Measurements from ENCODE around the gene VTI1A.

The VTI1A gene

GRCh38 chr10:112819231-112819630 is 372.2 kb downstream of the VTI1A start:
- Histone ChIP-seq H3K79me2 (no peaks in the 10 kb centered on the region), H3K4me2 (ENCODE audit: low read length) (no peak overlapping the region), H3K27ac (no peak overlapping the region), H2AFZ (no peak overlapping the region), H3K36me3 (ENCODE audit: control insufficient read depth, insufficient read depth, low read length) (no peaks in the 10 kb centered on the region), H3K9me3 (ENCODE audit: control insufficient read depth, low read length) (no peaks in the 10 kb centered on the region), H3K27me3 (ENCODE audit: control insufficient read depth, insufficient read depth, low read length) (no peaks in the 10 kb centered on the region), H3K4me3 (ENCODE audit: low read depth, low read length) (no peak overlapping the region), H3K9ac (no peak overlapping the region), H3K4me1 (no peaks in the 10 kb centered on the region)
- TF ChIP-seq, protein P1, sequence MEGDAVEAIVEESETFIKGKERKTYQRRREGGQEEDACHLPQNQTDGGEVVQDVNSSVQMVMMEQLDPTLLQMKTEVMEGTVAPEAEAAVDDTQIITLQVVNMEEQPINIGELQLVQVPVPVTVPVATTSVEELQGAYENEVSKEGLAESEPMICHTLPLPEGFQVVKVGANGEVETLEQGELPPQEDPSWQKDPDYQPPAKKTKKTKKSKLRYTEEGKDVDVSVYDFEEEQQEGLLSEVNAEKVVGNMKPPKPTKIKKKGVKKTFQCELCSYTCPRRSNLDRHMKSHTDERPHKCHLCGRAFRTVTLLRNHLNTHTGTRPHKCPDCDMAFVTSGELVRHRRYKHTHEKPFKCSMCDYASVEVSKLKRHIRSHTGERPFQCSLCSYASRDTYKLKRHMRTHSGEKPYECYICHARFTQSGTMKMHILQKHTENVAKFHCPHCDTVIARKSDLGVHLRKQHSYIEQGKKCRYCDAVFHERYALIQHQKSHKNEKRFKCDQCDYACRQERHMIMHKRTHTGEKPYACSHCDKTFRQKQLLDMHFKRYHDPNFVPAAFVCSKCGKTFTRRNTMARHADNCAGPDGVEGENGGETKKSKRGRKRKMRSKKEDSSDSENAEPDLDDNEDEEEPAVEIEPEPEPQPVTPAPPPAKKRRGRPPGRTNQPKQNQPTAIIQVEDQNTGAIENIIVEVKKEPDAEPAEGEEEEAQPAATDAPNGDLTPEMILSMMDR (IDR thresholded peaks at IDR 0.05): no peak

- no peaks in the 10 kb centered on the region for H3K36me3 ChIP-seq (ENCODE audit: control insufficient read depth, insufficient read depth, low read length)
- H3K9ac ChIP-seq: no peak overlapping the region
- H3K4me1 ChIP-seq: no peaks in the 10 kb centered on the region
- H3K4me2 ChIP-seq (ENCODE audit: low read length): no peak overlapping the region
- no peaks in the 10 kb centered on the region for H3K79me2 ChIP-seq
- H3K4me3 ChIP-seq (ENCODE audit: low read depth, low read length): no peak overlapping the region
- H2AFZ ChIP-seq: no peak overlapping the region
- no peaks in the 10 kb centered on the region for H3K9me3 ChIP-seq (ENCODE audit: control insufficient read depth, low read length)
- no peaks in the 10 kb centered on the region for H3K27me3 ChIP-seq (ENCODE audit: control insufficient read depth, insufficient read depth, low read length)
- H3K27ac ChIP-seq: no peak overlapping the region
- TF ChIP-seq, protein P1 (IDR thresholded peaks at IDR 0.05): no peak
Measured at GRCh38 chr10:112820320-112820719, 373.3 kb downstream of the VTI1A start.

- Histone ChIP-seq H3K36me3 (ENCODE audit: control insufficient read depth, insufficient read depth, low read length) (no peaks in the 10 kb centered on the region), H3K27me3 (ENCODE audit: control insufficient read depth, insufficient read depth, low read length) (no peaks in the 10 kb centered on the region), H3K27ac (no peak overlapping the region), H3K4me1 (peaks cover 1% of the 10 kb centered on the region), H3K9ac (no peak overlapping the region), H2AFZ (no peak overlapping the region), H3K4me2 (ENCODE audit: low read length) (no peak overlapping the region), H3K79me2 (no peaks in the 10 kb centered on the region), H3K9me3 (ENCODE audit: control insufficient read depth, low read length) (no peaks in the 10 kb centered on the region), H3K4me3 (ENCODE audit: low read depth, low read length) (no peak overlapping the region)
- TF ChIP-seq, protein P1 (IDR thresholded peaks at IDR 0.05): no peak
Measured at GRCh38 chr10:112821038-112821437, 374.0 kb downstream of the VTI1A start.

GRCh38 chr10:112821663-112822062 is 374.6 kb downstream of the VTI1A start:
- Histone ChIP-seq H3K9me3 (ENCODE audit: control insufficient read depth, low read length) (no peaks in the 10 kb centered on the region), H3K27ac (no peak overlapping the region), H2AFZ (no peak overlapping the region), H3K9ac (no peak overlapping the region), H3K4me3 (ENCODE audit: low read depth, low read length) (no peak overlapping the region), H3K27me3 (ENCODE audit: control insufficient read depth, insufficient read depth, low read length) (no peaks in the 10 kb centered on the region), H3K36me3 (ENCODE audit: control insufficient read depth, insufficient read depth, low read length) (no peaks in the 10 kb centered on the region), H3K4me1 (peaks cover 5% of the 10 kb centered on the region), H3K4me2 (ENCODE audit: low read length) (no peak overlapping the region), H3K79me2 (no peaks in the 10 kb centered on the region)
- TF ChIP-seq, protein P1 (IDR thresholded peaks at IDR 0.05): no peak

DNA sequence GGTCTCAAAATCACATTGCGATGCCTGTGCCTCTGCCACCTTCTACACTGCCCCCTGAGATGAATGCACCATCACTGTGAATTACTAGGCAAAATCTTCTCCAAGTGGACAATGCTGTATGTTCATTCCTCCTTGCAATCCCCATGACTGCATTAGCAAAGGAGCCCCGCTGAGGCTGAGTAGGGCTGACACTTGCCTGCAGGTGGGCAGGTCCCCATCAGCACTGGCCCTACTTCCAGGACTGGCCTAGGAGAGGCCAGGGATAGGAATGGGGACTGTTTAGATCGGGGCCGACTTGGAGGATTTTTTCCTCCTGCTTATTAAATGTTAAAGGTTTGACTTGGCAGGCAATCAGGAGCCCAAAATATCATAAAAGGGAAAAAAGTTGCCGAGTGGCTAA is 376.0 kb downstream of the VTI1A start:
- H2AFZ ChIP-seq: no peak overlapping the region
- no peaks in the 10 kb centered on the region for H3K27me3 ChIP-seq (ENCODE audit: control insufficient read depth, insufficient read depth, low read length)
- H3K9ac ChIP-seq: no peak overlapping the region
- TF ChIP-seq, protein P1 (IDR thresholded peaks at IDR 0.05): no peak
- no peak overlapping the region for H3K27ac ChIP-seq
- H3K4me3 ChIP-seq (ENCODE audit: low read depth, low read length): no peak overlapping the region
- no peaks in the 10 kb centered on the region for H3K9me3 ChIP-seq (ENCODE audit: control insufficient read depth, low read length)
- no peak overlapping the region for H3K4me2 ChIP-seq (ENCODE audit: low read length)
- peaks cover 5% of the 10 kb centered on the region for H3K4me1 ChIP-seq
- no peaks in the 10 kb centered on the region for H3K79me2 ChIP-seq
- H3K36me3 ChIP-seq (ENCODE audit: control insufficient read depth, insufficient read depth, low read length): no peaks in the 10 kb centered on the region
